ENCODE measurements around the gene CAPZB. TPM values are rescaled to one million over a fixed set of nuclear protein-coding genes. Genes with fewer than 3 reads are reported as not detected.

Gene CAPZB
- polyA plus RNA-seq, 1 experiment = 276 TPM

GRCh38 chr1:19360016-19360415 lies 125.3 kb downstream of the CAPZB start:
- Histone ChIP-seq H3K4me3 (ENCODE audit: low read depth, low read length) (no peak overlapping the region), H3K36me3 (ENCODE audit: control insufficient read depth, insufficient read depth, low read length) (peaks cover 9% of the 10 kb centered on the region), H3K27me3 (ENCODE audit: control insufficient read depth, insufficient read depth, low read length) (no peaks in the 10 kb centered on the region)
- no peak for TF ChIP-seq CTCF (IDR thresholded peaks at IDR 0.05; ENCODE audit: insufficient read depth, low read depth, low read length)
- no peak for DNase-seq (ENCODE audit: low read depth)
- CTCF ChIA-PET = no interaction called here
- POLR2A ChIA-PET = no interaction called here

GRCh38 chr1:19359357-19359756 lies 126.0 kb downstream of the CAPZB start:
- Histone ChIP-seq H3K36me3 (ENCODE audit: control insufficient read depth, insufficient read depth, low read length) (peaks cover 14% of the 10 kb centered on the region), H3K27me3 (ENCODE audit: control insufficient read depth, insufficient read depth, low read length) (no peaks in the 10 kb centered on the region), H3K4me3 (ENCODE audit: low read depth, low read length) (no peak overlapping the region)
- DNase-seq (ENCODE audit: low read depth) = no peak
- ChIA-PET CTCF (interaction anchor here (1.3 to 1.8 kb wide), 2 partner anchors 16 to 18 kb away, joined by 3 to 7 read pairs; no protein-coding TSS in a partner anchor), POLR2A (no interaction called here)
- no peak for TF ChIP-seq CTCF (IDR thresholded peaks at IDR 0.05; ENCODE audit: insufficient read depth, low read depth, low read length)

GRCh38 chr1:19358710-19359109 lies 126.6 kb downstream of the CAPZB start:
- POLR2A ChIA-PET = no interaction called here
- no peak for DNase-seq (ENCODE audit: low read depth)
- CTCF ChIA-PET = interaction anchor here (1.2 to 1.8 kb wide), 3 partner anchors 15 to 293 kb away, joined by 3 to 7 read pairs (median 3); no protein-coding TSS in a partner anchor
- no peaks in the 10 kb centered on the region for H3K27me3 ChIP-seq (ENCODE audit: control insufficient read depth, insufficient read depth, low read length)
- no peak for TF ChIP-seq CTCF (IDR thresholded peaks at IDR 0.05; ENCODE audit: insufficient read depth, low read depth, low read length)
- H3K36me3 ChIP-seq (ENCODE audit: control insufficient read depth, insufficient read depth, low read length) = peaks cover 16% of the 10 kb centered on the region
- H3K4me3 ChIP-seq (ENCODE audit: low read depth, low read length) = no peak overlapping the region

- no peak for TF ChIP-seq CTCF (IDR thresholded peaks at IDR 0.05; ENCODE audit: insufficient read depth, low read depth, low read length)
- CTCF ChIA-PET = no interaction called here
- H3K36me3 ChIP-seq (ENCODE audit: control insufficient read depth, insufficient read depth, low read length) = peaks cover 19% of the 10 kb centered on the region
These were observed 127.9 kb downstream of the CAPZB start for GRCh38 chr1:19357299-19357986.

GRCh38 chr1:19356266-19356665 lies 129.1 kb downstream of the CAPZB start:
- CTCF ChIA-PET = interaction anchor here (2.9 to 4.4 kb wide), 2 partner anchors 12 to 14 kb away, joined by 14 to 18 read pairs; no protein-coding TSS in a partner anchor
- no peak for TF ChIP-seq CTCF (IDR thresholded peaks at IDR 0.05; ENCODE audit: insufficient read depth, low read depth, low read length)
- Histone ChIP-seq H3K4me3 (ENCODE audit: low read depth, low read length) (no peak overlapping the region), H3K27me3 (ENCODE audit: control insufficient read depth, insufficient read depth, low read length) (no peaks in the 10 kb centered on the region), H3K36me3 (ENCODE audit: control insufficient read depth, insufficient read depth, low read length) (peaks cover 25% of the 10 kb centered on the region)
- POLR2A ChIA-PET = no interaction called here
- DNase-seq (ENCODE audit: low read depth) = no peak

More at GRCh38 chr1:19357299-19357986, 127.9 kb downstream of the CAPZB start:
- no peaks in the 10 kb centered on the region for H3K27me3 ChIP-seq (ENCODE audit: control insufficient read depth, insufficient read depth, low read length)
- DNase-seq (ENCODE audit: low read depth) = no peak
- no peak overlapping the region for H3K4me3 ChIP-seq (ENCODE audit: low read depth, low read length)
- POLR2A ChIA-PET = no interaction called here
